OCI-LY1 (cell line): Measurements from ENCODE around the gene HCRT.

Experiments
- H2AFZ ChIP-seq: fragments of 200-600 bp; sonication (generic), shearing (Covaris generic); 2 replicates; pipeline ENCODE4 v1.6.0; 2014; ENCODE audit warnings: antibody characterized with exemption, mild to moderate bottlenecking, low read length
- H3F3A ChIP-seq: fragments of 200-600 bp; sonication (generic), shearing (Covaris generic); 2 replicates; pipeline ENCODE4 v1.6.0; 2014; ENCODE audit warnings: mild to moderate bottlenecking, antibody characterized with exemption, low read length, moderate library complexity; ENCODE audit not compliant: insufficient read depth
- H3K27ac ChIP-seq: fragments of 200-600 bp; sonication (generic); 2 replicates; pipeline ENCODE4 v1.5.1; 2014; ENCODE audit warnings: low read length, mixed run types, mild to moderate bottlenecking, low read depth; ENCODE audit not compliant: poor library complexity, severe bottlenecking
- H3K27me3 ChIP-seq: fragments of 200-600 bp; sonication (generic); 2 replicates; pipeline ENCODE4 v1.6.0; 2014; ENCODE audit warnings: antibody characterized with exemption, mild to moderate bottlenecking, low read length, moderate library complexity; ENCODE audit not compliant: insufficient read depth
- H3K36me3 ChIP-seq: fragments of 200-600 bp; sonication (generic); 2 replicates; pipeline ENCODE4 v1.6.1; 2014; ENCODE audit warnings: mild to moderate bottlenecking, antibody characterized with exemption, low read length, moderate library complexity, mixed read lengths; ENCODE audit not compliant: insufficient read depth
- H3K4me1 ChIP-seq: fragments of 200-600 bp; sonication (generic); 2 replicates; pipeline ENCODE4 v1.5.1; 2014; ENCODE audit warnings: mild to moderate bottlenecking, low read length, moderate library complexity; ENCODE audit not compliant: insufficient read depth, severe bottlenecking
- H3K4me2 ChIP-seq: fragments of 200-600 bp; sonication (generic), shearing (Covaris generic); 2 replicates; pipeline ENCODE4 v1.6.1; 2014; ENCODE audit warnings: low read length
- H3K4me3 ChIP-seq: fragments of 200-600 bp; sonication (generic); 2 replicates; pipeline ENCODE4 v1.5.1; 2014; ENCODE audit warnings: low read length, low read depth, mild to moderate bottlenecking, mixed read lengths; ENCODE audit not compliant: poor library complexity, severe bottlenecking
- H3K79me2 ChIP-seq: fragments of 200-600 bp; shearing (Covaris generic); 2 replicates; pipeline ENCODE4 v1.6.1; 2016; ENCODE audit warnings: mixed run types, low read length, mixed read lengths; ENCODE audit not compliant: insufficient read depth
- H3K9ac ChIP-seq: fragments of 200-600 bp; sonication (generic), shearing (Covaris generic); 2 replicates; pipeline ENCODE4 v1.6.1; 2014; ENCODE audit warnings: mild to moderate bottlenecking, low read length, mixed read lengths
- H3K9me2 ChIP-seq: fragments of 200-600 bp; sonication (generic), shearing (Covaris generic); 2 replicates; pipeline ENCODE4 v1.6.1; 2014; ENCODE audit warnings: low read depth, mild to moderate bottlenecking, low read length, mixed read lengths
- H3K9me3 ChIP-seq: fragments of 200-600 bp; shearing (Covaris generic); 2 replicates; pipeline ENCODE4 v1.6.1; 2014; ENCODE audit warnings: low read length, mixed read lengths
- H4K20me1 ChIP-seq: fragments of 200-600 bp; sonication (generic), shearing (Covaris generic); 2 replicates; pipeline ENCODE4 v1.6.0; 2016; ENCODE audit warnings: mild to moderate bottlenecking, low read length; ENCODE audit not compliant: insufficient read depth
- CTCF ChIP-seq: fragments of 200-600 bp; sonication (generic), shearing (Covaris generic); IDR thresholded peaks from 2 replicates; pipeline ENCODE4 v1.5.1; 2017; ENCODE audit warnings: mild to moderate bottlenecking, antibody characterized with exemption, low read length, moderate library complexity, mixed read lengths
- EZH2 ChIP-seq: fragments of 200-600 bp; sonication (generic), shearing (Covaris generic); IDR thresholded peaks from 2 replicates; pipeline ENCODE4 v1.8.0; 2017; ENCODE audit warnings: borderline replicate concordance, mixed run types, mild to moderate bottlenecking, antibody characterized with exemption, low read length, moderate library complexity, mixed read lengths

Gene HCRT

DNA sequence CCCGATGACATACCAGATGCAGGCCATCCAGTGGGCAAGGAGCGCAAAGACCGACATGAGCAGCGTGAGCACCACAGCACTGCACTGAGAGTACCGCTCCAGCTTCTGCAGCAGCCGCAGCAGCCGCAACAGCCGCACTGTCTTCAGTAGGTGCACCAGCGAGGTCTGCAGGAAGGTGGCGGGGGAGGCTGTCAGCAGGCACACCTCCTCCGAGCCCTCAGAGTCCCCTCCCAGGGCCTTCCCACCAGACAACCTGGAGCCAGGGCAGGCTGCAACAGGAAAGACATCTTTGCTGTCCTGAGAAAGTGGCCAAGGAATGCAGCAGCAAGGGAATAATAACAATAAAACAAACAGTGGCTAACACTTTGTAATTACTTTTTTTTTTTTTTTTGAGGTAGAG, 13.4 kb downstream of the HCRT start:
- no peaks in the 10 kb centered on the region for H4K20me1 ChIP-seq
- no peak overlapping the region for H3K9ac ChIP-seq
- H3K27ac ChIP-seq: no peak overlapping the region
- no peaks in the 10 kb centered on the region for H3F3A ChIP-seq
- H2AFZ ChIP-seq: no peak overlapping the region
- no peak for TF ChIP-seq CTCF
- no peak for TF ChIP-seq EZH2
- H3K36me3 ChIP-seq: no peaks in the 10 kb centered on the region
- no peaks in the 10 kb centered on the region for H3K4me1 ChIP-seq
- H3K79me2 ChIP-seq: no peaks in the 10 kb centered on the region
- H3K4me3 ChIP-seq: no peak overlapping the region
- H3K27me3 ChIP-seq: no peaks in the 10 kb centered on the region; the same call in 1 of the 2 replicates
- H3K9me2 ChIP-seq: no peaks in the 10 kb centered on the region
- H3K4me2 ChIP-seq: no peak overlapping the region
- no peaks in the 10 kb centered on the region for H3K9me3 ChIP-seq

GRCh38 chr17:42169351-42169750, 15.9 kb downstream of the HCRT start:
- Histone ChIP-seq H3F3A (no peaks in the 10 kb centered on the region), H3K27me3 (no peaks in the 10 kb centered on the region; the same call in 1 of the 2 replicates), H2AFZ (no peak overlapping the region), H3K4me3 (no peak overlapping the region), H3K4me2 (no peak overlapping the region), H4K20me1 (no peaks in the 10 kb centered on the region), H3K4me1 (no peaks in the 10 kb centered on the region), H3K36me3 (no peaks in the 10 kb centered on the region), H3K9me2 (no peaks in the 10 kb centered on the region), H3K27ac (no peak overlapping the region), H3K9ac (no peak overlapping the region), H3K79me2 (no peaks in the 10 kb centered on the region), H3K9me3 (no peaks in the 10 kb centered on the region)
- TF ChIP-seq CTCF (no peak), EZH2 (no peak)

DNA sequence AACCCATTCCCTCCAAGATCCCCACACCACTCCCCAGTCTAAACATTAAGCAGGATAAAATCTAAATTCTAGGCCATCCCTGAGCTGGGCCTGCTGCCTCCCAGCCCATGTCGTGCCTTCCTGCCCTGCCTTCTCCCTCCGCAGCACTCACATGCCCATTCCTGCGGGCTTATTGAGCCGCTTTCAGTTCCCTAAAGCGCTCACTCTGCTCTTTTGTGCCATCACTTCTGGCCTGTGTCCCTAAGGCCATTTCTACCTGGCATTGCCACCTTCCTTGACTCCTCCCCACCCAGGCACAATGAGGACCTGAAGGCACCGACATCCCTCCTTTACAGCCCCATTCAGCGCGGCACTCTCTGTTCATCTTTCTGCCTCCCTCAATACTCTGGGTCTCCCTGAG, 17.4 kb downstream of the HCRT start:
- Histone ChIP-seq H3K4me3 (no peak overlapping the region), H3K9ac (no peak overlapping the region), H3K9me2 (no peaks in the 10 kb centered on the region), H3K27me3 (no peaks in the 10 kb centered on the region; the same call in 1 of the 2 replicates), H3K27ac (no peak overlapping the region), H3F3A (no peaks in the 10 kb centered on the region), H3K36me3 (no peaks in the 10 kb centered on the region), H3K4me1 (no peaks in the 10 kb centered on the region), H3K9me3 (no peaks in the 10 kb centered on the region), H2AFZ (no peak overlapping the region), H3K4me2 (no peak overlapping the region), H4K20me1 (no peaks in the 10 kb centered on the region), H3K79me2 (no peaks in the 10 kb centered on the region)
- TF ChIP-seq CTCF (no peak), EZH2 (no peak)
